OCI-LY3 (cell line): ENCODE results near the gene SYCN.

Experiments used
- H2AFZ ChIP-seq: fragments of 200-600, 300-600 bp; shearing (Covaris generic); 2 replicates; pipeline ENCODE4 v1.6.0; 2014; ENCODE audit warnings: antibody characterized with exemption, low read depth, low read length
- H3K27ac ChIP-seq: fragments of 200-600, 300-600 bp; sonication (generic); 2 replicates; pipeline ENCODE4 v1.5.1; 2014; ENCODE audit warnings: mild to moderate bottlenecking, low read length, moderate library complexity, mixed read lengths
- H3K27me3 ChIP-seq: fragments of 200-600, 300-600 bp; sonication (generic); 2 replicates; pipeline ENCODE4 v1.6.1; 2014; ENCODE audit warnings: low read depth, low read length, mixed read lengths
- H3K36me3 ChIP-seq: fragments of 200-600, 300-600 bp; sonication (generic); replicated peaks from 2 replicates; pipeline ENCODE3; 2014; ENCODE audit warnings: low read depth, low read length, mixed read lengths
- H3K4me1 ChIP-seq: fragments of 300-600, 200-600 bp; sonication (generic); 2 replicates; pipeline ENCODE4 v1.6.1; 2014; ENCODE audit warnings: low read length, mixed read lengths
- H3K4me2 ChIP-seq: fragments of 200-600, 300-600 bp; sonication (generic); 2 replicates; pipeline ENCODE4 v1.6.1; 2014; ENCODE audit warnings: low read length, mixed read lengths
- H3K4me3 ChIP-seq: fragments of 300-600, 200-600 bp; sonication (generic); 2 replicates; pipeline ENCODE4 v1.5.1; 2014; ENCODE audit warnings: antibody characterized with exemption, mild to moderate bottlenecking, low read length, moderate library complexity
- H3K79me2 ChIP-seq: fragments of 300-600, 200-600 bp; shearing (Covaris generic); 2 replicates; pipeline ENCODE4 v1.6.1; 2014; ENCODE audit warnings: mild to moderate bottlenecking, low read length, mixed read lengths
- H3K9ac ChIP-seq: fragments of 300-600, 200-600 bp; shearing (Covaris generic); 2 replicates; pipeline ENCODE4 v1.6.0; 2014; ENCODE audit warnings: mild to moderate bottlenecking, low read length, moderate library complexity
- H3K9me3 ChIP-seq: fragments of 200-600, 300-600 bp; shearing (Covaris generic); 2 replicates; pipeline ENCODE4 v1.6.1; 2014; ENCODE audit warnings: low read length, mixed read lengths; ENCODE audit not compliant: insufficient read depth
- H4K20me1 ChIP-seq: fragments of 200-600, 300-600 bp; sonication (generic); 2 replicates; pipeline ENCODE4 v1.6.1; 2016; ENCODE audit warnings: low read length, mixed read lengths; ENCODE audit not compliant: insufficient read depth
- EZH2phosphoT487 ChIP-seq: fragments of 200-600 bp; shearing (Covaris generic); IDR thresholded peaks from 2 replicates; pipeline ENCODE4 v1.6.1; 2018; ENCODE audit warnings: antibody characterized with exemption, mixed run types, low read depth
- TF ChIP-seq, protein P1 (sequence below): fragments of 200-600, 300-600 bp; sonication (generic); IDR thresholded peaks from 2 replicates; pipeline ENCODE4 v1.5.1; 2014; ENCODE audit warnings: antibody characterized with exemption, low read length, low read depth

Gene SYCN

DNA sequence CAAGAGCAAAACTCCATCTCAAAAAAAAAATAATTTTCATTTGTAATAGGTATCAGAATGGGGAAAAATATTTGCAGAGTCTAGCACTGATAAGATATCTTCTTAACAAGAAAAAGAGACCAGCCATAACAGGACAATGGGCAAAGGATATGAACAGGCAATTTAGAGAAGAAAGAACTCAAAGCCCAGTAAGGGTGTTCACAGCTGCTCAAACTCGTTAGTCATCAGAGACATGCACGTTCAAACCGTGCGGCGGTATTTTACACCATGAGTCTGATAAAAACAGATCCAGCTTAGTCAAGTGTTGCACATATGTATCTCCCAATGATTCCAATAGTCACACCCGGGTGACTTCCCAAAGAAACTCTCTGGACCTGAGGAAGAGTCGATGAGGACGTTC is 21.0 kb downstream of the SYCN start:
- no peak overlapping the region for H3K9ac ChIP-seq
- no peak overlapping the region for H3K4me3 ChIP-seq
- H3K27ac ChIP-seq, result no peak overlapping the region
- no peak overlapping the region for H3K4me2 ChIP-seq
- no peaks in the 10 kb centered on the region for H3K9me3 ChIP-seq
- no peaks in the 10 kb centered on the region for H3K36me3 ChIP-seq
- no peaks in the 10 kb centered on the region for H3K79me2 ChIP-seq
- H2AFZ ChIP-seq, result no peak overlapping the region
- TF ChIP-seq, protein P1, sequence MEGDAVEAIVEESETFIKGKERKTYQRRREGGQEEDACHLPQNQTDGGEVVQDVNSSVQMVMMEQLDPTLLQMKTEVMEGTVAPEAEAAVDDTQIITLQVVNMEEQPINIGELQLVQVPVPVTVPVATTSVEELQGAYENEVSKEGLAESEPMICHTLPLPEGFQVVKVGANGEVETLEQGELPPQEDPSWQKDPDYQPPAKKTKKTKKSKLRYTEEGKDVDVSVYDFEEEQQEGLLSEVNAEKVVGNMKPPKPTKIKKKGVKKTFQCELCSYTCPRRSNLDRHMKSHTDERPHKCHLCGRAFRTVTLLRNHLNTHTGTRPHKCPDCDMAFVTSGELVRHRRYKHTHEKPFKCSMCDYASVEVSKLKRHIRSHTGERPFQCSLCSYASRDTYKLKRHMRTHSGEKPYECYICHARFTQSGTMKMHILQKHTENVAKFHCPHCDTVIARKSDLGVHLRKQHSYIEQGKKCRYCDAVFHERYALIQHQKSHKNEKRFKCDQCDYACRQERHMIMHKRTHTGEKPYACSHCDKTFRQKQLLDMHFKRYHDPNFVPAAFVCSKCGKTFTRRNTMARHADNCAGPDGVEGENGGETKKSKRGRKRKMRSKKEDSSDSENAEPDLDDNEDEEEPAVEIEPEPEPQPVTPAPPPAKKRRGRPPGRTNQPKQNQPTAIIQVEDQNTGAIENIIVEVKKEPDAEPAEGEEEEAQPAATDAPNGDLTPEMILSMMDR, result no peak
- TF ChIP-seq EZH2phosphoT487, result no peak
- no peaks in the 10 kb centered on the region for H3K4me1 ChIP-seq
- no peaks in the 10 kb centered on the region for H4K20me1 ChIP-seq
- H3K27me3 ChIP-seq, result no peaks in the 10 kb centered on the region

DNA sequence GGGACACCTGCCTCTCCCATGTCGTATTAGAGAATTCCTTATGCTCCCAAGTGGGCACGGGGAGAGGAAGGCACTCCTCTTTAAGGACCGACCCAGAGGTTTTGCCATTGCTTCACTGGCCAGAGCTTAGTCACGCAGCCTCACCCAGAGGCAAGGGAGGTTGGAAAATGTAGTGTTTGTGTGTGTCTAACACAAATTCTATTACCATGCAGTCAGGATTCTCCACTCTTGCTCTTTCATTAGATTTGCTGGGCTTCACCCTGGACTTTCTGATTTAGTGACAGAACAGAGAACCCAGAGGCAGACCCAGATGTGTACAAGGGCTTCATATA is 21.9 kb downstream of the SYCN start:
- Histone ChIP-seq H3K9me3 (no peaks in the 10 kb centered on the region), H2AFZ (no peak overlapping the region), H3K4me3 (no peak overlapping the region), H3K9ac (no peak overlapping the region), H3K79me2 (no peaks in the 10 kb centered on the region), H3K27ac (no peak overlapping the region), H4K20me1 (no peaks in the 10 kb centered on the region), H3K4me2 (no peak overlapping the region), H3K36me3 (peaks cover 3% of the 10 kb centered on the region), H3K4me1 (no peaks in the 10 kb centered on the region), H3K27me3 (no peaks in the 10 kb centered on the region)
- TF ChIP-seq EZH2phosphoT487, result no peak
- TF ChIP-seq, protein P1, result no peak

DNA sequence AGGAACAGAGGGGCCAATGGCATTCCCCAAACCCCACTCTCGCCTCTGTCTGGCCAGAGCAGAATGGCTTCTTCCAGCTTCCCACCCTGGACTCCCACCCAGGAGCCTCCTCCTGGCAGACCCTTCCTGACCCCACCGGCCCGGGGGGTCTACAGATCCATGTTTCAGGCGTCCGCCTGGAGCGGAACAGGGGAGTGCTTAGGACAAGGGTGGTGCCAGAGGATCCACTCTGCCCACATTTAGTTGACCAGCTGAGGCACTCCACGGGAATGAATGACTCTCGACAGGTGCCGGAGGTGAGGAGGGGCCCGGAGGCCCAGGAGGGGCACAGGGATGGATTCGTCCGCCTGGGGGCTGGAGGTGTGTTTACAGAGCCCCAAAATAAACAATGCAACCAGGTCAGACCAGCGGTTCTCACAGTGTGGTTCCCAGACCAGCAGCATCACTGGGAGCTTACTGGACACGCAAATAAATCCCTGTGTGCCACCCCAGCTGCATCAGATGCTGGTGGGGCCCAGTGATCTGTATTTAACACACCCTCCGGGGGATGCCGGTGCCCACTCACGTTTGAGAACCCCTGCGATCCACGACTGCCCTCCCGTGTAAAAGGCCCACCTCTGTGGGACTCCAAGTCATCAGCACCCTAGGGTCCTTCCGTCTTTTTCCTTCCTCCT is 22.4 kb downstream of the SYCN start:
- no peak overlapping the region for H2AFZ ChIP-seq
- no peaks in the 10 kb centered on the region for H3K27me3 ChIP-seq
- H3K9me3 ChIP-seq, result no peaks in the 10 kb centered on the region
- H3K27ac ChIP-seq, result no peak overlapping the region
- H3K36me3 ChIP-seq, result peaks cover 3% of the 10 kb centered on the region
- no peaks in the 10 kb centered on the region for H4K20me1 ChIP-seq
- TF ChIP-seq, protein P1, result no peak
- TF ChIP-seq EZH2phosphoT487, result no peak
- no peak overlapping the region for H3K4me3 ChIP-seq
- no peak overlapping the region for H3K9ac ChIP-seq
- H3K4me2 ChIP-seq, result no peak overlapping the region
- no peaks in the 10 kb centered on the region for H3K79me2 ChIP-seq
- H3K4me1 ChIP-seq, result no peaks in the 10 kb centered on the region

DNA sequence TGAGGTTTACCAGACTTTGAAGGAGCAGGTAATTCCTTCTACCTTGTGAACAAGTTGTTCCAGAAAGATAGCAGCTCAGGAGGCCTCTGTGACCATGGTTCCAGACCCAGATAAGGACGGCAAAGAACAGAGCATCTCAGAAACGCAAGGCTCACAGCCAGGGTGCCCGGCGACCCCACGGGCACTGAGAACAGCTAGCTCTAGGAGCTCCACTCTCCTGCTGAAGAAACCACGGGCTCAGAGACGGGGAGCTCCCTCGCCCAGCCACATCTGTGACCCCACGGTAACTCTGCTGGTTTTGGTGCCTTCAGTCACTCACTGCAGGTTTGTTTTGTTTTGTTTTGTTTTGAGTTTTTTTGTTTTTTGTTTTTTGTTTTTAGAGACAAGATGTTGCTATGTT is 23.3 kb downstream of the SYCN start:
- H3K4me3 ChIP-seq, result no peak overlapping the region
- TF ChIP-seq EZH2phosphoT487, result no peak
- TF ChIP-seq, protein P1, result no peak
- peaks cover 3% of the 10 kb centered on the region for H3K36me3 ChIP-seq
- no peaks in the 10 kb centered on the region for H3K27me3 ChIP-seq
- no peaks in the 10 kb centered on the region for H3K79me2 ChIP-seq
- no peaks in the 10 kb centered on the region for H4K20me1 ChIP-seq
- H2AFZ ChIP-seq, result no peak overlapping the region
- no peak overlapping the region for H3K4me2 ChIP-seq
- no peak overlapping the region for H3K9ac ChIP-seq
- H3K27ac ChIP-seq, result no peak overlapping the region
- H3K4me1 ChIP-seq, result no peaks in the 10 kb centered on the region
- no peaks in the 10 kb centered on the region for H3K9me3 ChIP-seq
